Activated CD8-positive, alpha-beta memory T cell treated with anti-CD3 and anti-CD28 coated beads, Interleukin-2, amount 50 U/mL, for 48 hours (primary cell): Measurements from ENCODE around the gene PDZD2.
"Not testable (repeated sequence)": the region's sequence is repeated elsewhere in the genome, so short reads cannot be mapped to it uniquely, and the experiment has no call there.

Source experiments
- DNase-seq: peaks from one replicate; pipeline ENCODE4 v3.0.0-alpha.2; 2020

PDZD2 gene

GRCh38 chr5:31776294-31776693 is 137.4 kb downstream of the PDZD2 start:
- DNase-seq = not testable (repeated sequence)

GRCh38 chr5:31776976-31777651 is 138.2 kb downstream of the PDZD2 start:
- DNase-seq = no peak

GRCh38 chr5:31781772-31782171 is 142.8 kb downstream of the PDZD2 start:
- no peak for DNase-seq

DNA sequence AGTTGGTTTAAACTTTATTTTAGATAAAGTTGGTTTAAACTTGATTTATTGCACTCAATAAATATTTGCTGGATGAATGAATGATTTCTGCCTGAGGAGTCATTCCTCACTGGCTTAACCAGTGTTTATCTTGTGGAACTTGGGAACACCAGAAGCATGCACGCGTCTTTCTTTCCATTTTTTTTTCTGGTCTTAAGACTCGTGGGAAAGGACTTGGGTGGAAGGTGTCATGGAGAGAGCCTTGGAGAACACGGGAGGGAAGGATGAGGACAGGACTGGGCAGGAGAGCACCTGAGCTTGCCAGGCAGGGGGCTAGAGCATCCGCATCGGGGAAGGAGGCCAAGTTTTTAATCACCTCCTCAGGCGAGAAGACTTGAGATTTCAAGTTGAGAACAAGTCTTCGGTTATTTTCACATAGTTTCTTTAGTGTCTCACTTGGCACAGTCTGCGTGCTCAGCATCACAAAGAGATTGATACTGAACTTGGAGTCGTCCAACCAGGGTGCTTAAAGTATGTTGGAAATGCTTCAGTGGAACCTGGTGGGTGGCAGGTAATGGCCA is 144.2 kb downstream of the PDZD2 start:
- no peak for DNase-seq

DNA sequence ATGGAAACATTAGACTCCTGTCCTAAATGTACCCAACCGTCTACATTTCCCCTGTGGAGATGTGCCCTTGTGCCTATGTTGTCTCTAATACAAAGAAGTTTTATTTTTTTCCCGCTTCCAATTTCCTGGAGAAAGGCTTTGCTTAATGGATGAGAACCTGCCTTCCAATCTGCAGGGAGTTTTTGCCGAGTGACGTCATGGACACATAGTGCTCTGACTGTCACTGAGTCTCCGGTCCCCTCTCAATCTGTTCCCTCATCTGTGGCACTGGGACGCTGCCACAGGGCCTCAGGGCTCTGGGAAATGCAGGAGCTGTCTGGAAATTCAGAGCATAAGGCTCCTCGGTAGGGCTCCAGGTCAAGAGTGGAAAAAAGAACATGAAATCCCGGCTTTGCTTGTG is 144.8 kb downstream of the PDZD2 start:
- DNase-seq = no peak

- no peak for DNase-seq
Measured at GRCh38 chr5:31786090-31786631, 147.2 kb downstream of the PDZD2 start.

- no peak for DNase-seq
Measured at GRCh38 chr5:31794009-31794408, 155.1 kb downstream of the PDZD2 start.

DNA sequence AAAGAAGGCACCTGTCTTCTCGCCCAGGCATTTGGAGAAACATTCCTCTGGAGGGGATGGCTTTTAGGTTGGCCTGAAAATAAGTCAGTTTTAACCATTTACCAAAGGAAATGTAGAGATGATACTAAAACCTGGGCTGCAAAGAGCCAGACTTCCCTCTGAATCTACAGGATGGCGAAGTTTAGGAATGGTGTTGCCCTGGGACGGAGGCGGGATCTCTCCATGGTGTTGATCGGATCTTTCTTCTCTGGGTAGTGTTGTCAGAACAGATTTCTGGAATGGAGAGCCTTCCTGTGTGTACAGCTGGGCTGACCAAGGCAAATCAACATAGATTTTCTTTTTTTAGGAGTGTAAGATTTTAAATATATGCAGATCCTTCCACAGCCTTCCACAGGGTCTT is 159.2 kb downstream of the PDZD2 start:
- no peak for DNase-seq

GRCh38 chr5:31800351-31800750 is 161.4 kb downstream of the PDZD2 start:
- DNase-seq = no peak

DNA sequence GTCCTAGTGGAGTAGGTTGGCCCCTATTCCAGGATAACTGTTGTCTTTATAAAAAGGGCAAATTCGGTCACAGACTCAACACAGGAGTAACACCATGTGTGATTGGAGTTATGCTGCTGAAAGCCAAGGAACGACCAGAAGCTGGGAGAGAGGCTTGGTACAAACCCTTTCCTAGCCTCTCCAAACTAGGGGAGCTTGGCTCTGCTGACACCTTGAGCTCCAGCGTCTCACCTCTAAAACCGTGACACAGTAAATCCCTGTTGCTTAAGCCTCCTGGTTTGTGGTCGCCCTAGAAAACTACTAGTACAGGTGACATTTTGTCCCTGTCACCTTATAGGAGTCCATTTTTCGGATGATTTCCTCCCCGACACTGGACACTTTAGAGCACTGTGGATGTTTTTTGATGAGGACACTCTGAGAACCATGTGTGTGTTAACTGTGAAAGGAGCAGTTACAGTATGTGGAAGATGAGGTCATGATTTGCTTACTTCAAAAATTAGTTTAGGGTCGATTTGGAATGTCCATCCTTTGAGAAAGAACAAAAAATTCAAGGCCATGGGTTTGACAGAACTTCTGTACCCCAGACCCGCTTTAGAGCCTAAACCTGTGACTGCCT is 167.0 kb downstream of the PDZD2 start:
- no peak for DNase-seq

DNA sequence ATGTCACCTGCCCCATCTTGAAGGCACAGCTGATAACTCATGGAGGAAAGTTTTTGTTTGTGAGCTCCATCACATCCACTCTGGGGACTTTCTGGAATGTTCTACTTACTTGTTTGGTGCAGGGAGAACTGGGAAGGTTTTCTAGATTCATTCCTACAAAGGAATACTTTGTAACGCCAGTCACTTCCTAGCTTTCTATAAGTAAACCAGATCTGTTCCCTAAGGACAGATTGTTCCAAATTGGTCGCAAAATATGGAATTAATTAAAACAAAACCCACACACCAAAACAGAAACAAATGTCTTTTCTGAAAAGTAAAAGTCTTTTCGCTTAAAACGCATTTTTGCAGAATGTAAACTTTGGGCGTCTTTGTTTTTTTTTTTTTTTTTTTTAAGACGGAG is 167.6 kb downstream of the PDZD2 start:
- DNase-seq = no peak

- DNase-seq = no peak
Measured at GRCh38 chr5:31807789-31808540, 169.0 kb downstream of the PDZD2 start.

DNA sequence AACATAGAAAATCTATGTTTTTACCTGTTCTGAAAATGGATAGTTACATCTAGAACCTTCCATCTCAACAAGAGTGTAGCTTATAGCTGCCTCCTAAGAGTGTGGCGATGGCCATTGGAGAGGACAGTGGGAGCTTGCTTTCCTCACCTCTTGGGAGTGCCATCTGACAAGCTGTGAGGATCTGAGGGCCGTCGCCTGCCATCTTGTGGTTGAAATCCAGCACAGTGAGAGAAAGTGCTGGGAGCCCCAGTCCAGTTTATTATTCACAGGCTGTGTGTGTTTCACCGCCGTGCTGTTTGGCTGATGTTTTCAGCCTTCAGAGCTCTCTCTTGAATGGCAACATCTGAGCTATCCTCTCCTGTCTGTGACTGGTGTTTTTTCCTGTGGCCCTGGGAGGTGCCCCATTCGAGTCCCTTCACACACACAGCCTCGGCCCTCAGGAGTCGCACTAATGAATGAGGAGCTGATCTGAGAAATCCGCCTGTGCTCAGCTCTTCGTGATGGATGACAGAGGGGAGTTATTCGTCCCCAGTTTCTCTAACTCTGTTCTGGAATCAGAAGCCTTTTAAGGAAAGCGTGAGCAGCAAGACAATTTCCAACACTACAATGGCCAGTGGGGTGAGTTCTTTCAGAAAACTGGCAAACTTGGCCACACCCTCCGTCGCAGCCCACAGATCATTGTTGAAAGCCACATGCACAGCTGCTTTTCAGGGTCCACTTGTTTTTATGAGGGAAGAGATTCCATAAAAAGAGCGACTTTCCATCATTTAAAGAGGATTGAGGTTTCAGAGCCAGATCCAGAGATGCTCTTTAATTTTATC is 170.3 kb downstream of the PDZD2 start:
- DNase-seq = no peak

GRCh38 chr5:31811210-31811609 is 172.3 kb downstream of the PDZD2 start:
- DNase-seq = no peak

DNA sequence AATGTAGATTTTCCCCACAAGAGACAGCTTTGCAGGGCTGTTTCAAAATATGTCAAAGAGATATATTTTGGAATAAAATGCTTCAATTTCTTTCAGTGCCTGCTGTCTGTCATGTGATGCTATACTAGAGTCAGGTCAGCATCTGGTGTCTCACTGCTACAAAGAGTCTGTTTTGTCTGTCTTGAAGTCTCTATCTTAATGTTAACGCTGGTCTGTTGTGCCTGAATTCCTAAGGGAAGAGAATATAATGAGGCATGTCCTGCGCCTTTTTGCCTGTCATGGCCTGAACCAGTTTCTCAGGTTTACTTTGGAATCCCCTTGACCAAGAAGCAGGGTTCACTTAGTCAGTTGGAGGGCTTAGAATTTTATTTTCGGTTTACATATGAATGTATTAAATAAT is 176.4 kb downstream of the PDZD2 start:
- no peak for DNase-seq

GRCh38 chr5:31819926-31820516 is 181.1 kb downstream of the PDZD2 start:
- no peak for DNase-seq

GRCh38 chr5:31823472-31823871 is 184.5 kb downstream of the PDZD2 start:
- DNase-seq = no peak

DNA sequence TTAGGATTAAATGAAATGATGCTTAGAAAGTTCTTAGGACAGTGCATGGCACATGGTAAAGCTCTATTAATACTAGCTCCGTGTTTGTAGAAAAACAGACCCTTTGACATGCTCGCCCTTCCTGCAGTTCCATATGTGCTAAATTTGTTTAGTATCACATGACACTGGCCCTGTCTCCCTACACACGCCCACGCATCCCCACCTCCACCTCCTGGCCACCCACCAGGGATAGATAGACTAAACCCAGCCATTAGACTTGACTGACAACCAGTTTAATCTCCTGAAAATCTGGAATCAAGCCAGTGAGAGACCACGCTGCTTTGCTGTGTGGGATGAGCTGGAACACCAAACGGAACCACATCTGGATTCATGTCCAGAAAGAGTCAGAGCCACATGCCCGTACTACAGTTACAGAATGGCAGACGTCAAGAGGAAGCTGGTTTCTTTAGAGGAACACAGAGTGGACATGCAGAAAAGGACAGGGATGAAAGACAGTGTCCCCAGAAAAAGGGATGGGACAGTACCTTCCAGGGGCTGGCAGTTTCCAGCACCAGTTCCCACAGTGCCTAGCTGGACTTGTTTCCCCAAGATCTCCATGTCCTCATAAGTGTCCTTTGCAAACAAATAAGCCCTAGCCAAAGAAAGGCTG is 186.1 kb downstream of the PDZD2 start:
- no peak for DNase-seq

- DNase-seq = no peak
Measured at GRCh38 chr5:31825518-31826068, 186.7 kb downstream of the PDZD2 start.

DNA sequence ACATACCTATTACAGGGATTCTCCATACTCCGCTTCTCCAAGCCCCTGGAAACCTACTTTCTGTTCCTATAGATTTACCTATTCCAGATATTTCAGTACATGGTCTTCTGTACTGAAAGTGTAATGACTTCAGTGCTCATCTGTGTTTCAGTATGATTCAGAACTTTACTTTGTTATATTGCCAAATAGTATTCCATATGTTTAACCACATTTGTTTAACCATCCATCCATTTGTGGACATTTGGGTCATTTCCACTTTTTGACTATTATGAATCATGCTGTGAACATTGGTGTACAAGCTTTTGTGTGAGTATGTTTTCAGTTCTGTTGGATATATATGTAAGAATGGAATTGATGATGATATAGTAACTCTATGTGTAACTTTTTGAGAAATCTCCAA is 188.9 kb downstream of the PDZD2 start:
- no peak for DNase-seq

GRCh38 chr5:31832966-31833365 is 194.0 kb downstream of the PDZD2 start:
- DNase-seq = no peak
